Urinary bladder (tissue), 4 donors: ENCODE results near the gene PRKCH. TPM values are rescaled to one million over a fixed set of nuclear protein-coding genes. Genes with fewer than 3 reads are reported as not detected.

Source experiments
- DNase-seq: peaks from one replicate; pipeline ENCODE4 v3.0.0-alpha.2; 2015; ENCODE audit errors: extremely low spot score
- H3K27ac ChIP-seq: one replicate; pipeline ENCODE4 v1.5.1; 2013; ENCODE audit warnings: low read depth, mild to moderate bottlenecking, moderate library complexity
- H3K36me3 ChIP-seq: one replicate; pipeline ENCODE4 v1.6.1; 2013; ENCODE audit warnings: mild to moderate bottlenecking, moderate library complexity; ENCODE audit not compliant: insufficient read depth
- H3K4me1 ChIP-seq: one replicate; pipeline ENCODE4 v1.6.1; 2013; ENCODE audit warnings: mild to moderate bottlenecking, moderate library complexity; ENCODE audit not compliant: insufficient read depth
- H3K4me3 ChIP-seq: one replicate; pipeline ENCODE4 v1.5.1; 2013; ENCODE audit warnings: low read depth, low read length
- WGBS: extraction: QIAGEN DNeasy Blood & Tissue Kit; methylation state at CpG from one replicate; pipeline ENCODE4 v1.1.7; 2013; 5-methylcytosine and 5-hydroxymethylcytosine counted together
- polyA plus RNA-seq: library from polyadenylated mRNA; stranded (reverse); fragments of 200-250 nt; gene quantifications from one replicate; pipeline ENCODE4 v1.2.3, GENCODE V29; 2013
- total RNA-seq: library from RNA; depleted of rRNA; stranded (reverse); fragments of >200 nt; gene quantifications from one replicate; pipeline ENCODE4 v1.2.3, GENCODE V29; 2014
- donor health status: healthy with polysubstance abuse.
- donor health status: healthy.

PRKCH gene
- total and polyA plus RNA-seq, 2 donors = 13.3 to 53.6 TPM

DNA sequence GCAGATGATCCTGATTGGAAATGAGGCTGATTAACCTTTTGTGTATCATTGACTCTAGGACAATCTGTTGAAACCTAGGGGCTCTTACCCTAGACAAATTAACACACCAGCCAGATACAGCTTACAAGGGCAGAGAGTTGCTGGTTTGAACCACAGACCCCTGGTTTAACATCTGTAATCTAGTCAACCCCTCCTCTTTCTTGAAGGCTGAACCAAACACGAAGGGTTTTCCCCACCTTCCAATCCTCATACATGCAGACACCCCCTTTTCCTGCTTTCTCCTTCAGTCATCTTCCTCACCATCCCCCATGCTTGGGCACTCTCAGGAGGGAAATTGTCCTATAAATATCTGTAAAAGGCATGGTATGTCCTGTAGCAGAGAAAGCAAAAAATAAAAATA is 247.9 kb downstream of the PRKCH start:
- no peak overlapping the region for H3K27ac ChIP-seq
- WGBS = 91% methylated on average over 1 of the region's 1 CpG
- no peaks in the 10 kb centered on the region for H3K36me3 ChIP-seq
- no peaks in the 10 kb centered on the region for H3K4me1 ChIP-seq
- H3K4me3 ChIP-seq = no peak overlapping the region
- no peak for DNase-seq

DNA sequence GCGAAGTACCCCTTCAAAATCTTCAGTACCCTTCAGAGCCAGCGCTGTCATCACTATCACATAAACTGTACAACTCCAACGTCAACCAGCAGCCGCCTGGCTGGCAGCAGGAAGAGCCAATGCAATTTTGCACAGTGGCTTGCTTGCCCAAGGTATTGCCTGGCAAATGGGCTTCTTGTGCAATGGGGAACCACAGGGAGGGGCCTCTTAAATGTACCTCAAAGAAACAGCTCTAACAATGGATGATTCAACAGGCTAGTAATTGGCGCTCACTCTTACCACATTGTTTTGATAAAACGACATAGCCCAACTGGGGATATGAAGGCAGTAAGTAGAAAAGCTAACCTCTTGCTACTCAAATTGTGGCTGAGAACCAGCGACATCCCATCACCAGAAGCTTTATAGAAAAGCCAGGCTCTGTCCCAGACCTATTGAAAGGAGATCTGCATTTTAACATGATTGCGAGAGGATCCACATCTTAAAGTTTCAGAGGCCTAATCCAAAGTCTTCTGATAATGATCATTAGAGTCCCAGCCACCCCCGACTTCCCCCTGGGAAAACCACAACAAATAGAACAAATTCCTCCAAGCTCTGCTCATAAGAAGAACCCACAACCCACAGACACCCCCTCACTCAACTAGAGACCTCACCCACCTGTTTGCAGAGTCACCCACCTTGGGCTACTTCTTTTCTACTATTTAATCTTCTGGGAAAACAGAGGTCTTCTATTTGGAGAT is 248.6 kb downstream of the PRKCH start:
- 82% methylated on average over 9 of the region's 9 CpGs for WGBS
- Histone ChIP-seq H3K36me3 (no peaks in the 10 kb centered on the region), H3K4me3 (no peak overlapping the region), H3K4me1 (no peaks in the 10 kb centered on the region), H3K27ac (no peak overlapping the region)
- no peak for DNase-seq

DNA sequence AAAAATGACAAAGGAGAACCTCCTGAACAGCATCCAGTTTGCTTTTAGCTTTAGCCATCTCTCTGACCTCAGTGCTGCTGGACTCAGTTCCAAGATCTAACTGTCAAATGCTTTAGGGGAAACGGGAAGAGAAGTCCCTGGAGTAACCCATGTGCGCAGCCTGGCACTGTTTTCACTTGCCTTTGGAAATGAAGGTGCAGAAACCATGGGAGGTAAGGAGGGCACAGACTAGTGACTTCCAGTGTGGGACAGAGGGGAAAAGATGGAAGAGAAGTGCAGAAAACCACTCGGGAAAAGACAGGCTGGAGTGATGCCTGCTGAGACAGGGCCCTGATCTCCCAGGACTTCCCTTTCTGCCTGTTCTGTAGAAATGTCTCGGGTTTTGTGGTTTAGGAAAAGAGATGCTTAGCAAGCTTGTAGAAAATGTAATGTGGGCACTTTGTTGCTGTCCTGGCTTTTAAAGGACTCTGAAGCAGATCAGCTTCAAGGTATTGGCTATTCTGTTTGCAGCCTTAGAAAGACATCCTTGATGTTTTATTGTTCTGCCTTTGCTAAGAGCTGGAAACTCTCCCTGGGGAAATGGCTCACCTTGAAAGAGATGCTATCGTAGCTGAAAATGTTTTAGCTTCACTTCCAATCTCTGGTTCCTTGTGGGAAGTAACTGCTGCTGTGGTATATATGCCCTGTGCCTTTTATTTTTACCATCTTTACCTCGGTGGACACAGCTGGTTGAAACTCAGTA is 249.3 kb downstream of the PRKCH start:
- WGBS = 74% methylated on average over 6 of the region's 6 CpGs
- no peaks in the 10 kb centered on the region for H3K36me3 ChIP-seq
- H3K4me1 ChIP-seq = no peaks in the 10 kb centered on the region
- DNase-seq = no peak
- no peak overlapping the region for H3K27ac ChIP-seq
- no peak overlapping the region for H3K4me3 ChIP-seq

DNA sequence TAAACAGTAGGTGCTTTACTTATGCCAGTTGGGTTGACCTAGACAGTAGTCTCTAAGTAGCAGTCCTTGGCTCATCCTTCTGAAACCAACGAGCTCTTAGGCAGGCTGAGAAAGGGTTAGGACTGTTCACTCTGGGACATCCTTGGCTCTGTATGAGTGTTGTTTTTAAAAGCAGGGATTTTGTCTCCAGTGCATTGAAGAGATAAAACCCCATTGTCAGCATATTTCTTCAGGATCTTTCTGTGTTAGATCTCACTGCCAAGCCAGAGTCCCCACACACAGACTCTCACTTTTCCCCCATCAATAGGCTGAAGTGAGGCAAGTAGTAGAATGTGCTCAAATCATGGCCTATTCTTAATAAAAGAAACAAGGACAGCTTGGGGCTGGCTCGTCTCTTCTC is 250.5 kb downstream of the PRKCH start:
- no peak overlapping the region for H3K27ac ChIP-seq

DNA sequence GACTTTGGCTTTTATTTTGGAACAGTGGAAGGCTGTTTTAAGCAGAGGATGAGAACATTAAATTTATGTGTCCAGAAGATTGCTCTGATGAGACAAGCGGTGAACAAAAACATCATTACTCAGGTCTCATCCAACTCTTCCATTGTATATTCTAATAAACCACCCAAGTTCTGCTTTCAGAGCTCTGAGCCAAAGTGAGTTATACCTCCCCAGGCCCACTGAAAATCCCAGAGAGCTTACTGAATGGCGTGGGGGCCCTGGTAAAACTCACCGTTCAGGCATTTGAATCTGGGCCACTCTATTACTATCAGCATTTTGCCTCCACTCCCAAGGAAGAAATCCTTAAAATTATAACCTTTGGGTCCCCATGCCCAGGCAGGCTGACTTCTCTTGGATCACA is 251.9 kb downstream of the PRKCH start:
- Histone ChIP-seq H3K4me3 (no peak overlapping the region), H3K27ac (no peak overlapping the region), H3K4me1 (peaks cover 3% of the 10 kb centered on the region), H3K36me3 (no peaks in the 10 kb centered on the region)
- DNase-seq = no peak
- WGBS = 74% methylated on average over 3 of the region's 3 CpGs

More for the DNA sequence above, 250.5 kb downstream of the PRKCH start:
- Histone ChIP-seq H3K36me3 (no peaks in the 10 kb centered on the region), H3K4me3 (no peak overlapping the region), H3K4me1 (peaks cover under 1% of the 10 kb centered on the region)
- no peak for DNase-seq
- WGBS = 63% methylated on average over 2 of the region's 2 CpGs

DNA sequence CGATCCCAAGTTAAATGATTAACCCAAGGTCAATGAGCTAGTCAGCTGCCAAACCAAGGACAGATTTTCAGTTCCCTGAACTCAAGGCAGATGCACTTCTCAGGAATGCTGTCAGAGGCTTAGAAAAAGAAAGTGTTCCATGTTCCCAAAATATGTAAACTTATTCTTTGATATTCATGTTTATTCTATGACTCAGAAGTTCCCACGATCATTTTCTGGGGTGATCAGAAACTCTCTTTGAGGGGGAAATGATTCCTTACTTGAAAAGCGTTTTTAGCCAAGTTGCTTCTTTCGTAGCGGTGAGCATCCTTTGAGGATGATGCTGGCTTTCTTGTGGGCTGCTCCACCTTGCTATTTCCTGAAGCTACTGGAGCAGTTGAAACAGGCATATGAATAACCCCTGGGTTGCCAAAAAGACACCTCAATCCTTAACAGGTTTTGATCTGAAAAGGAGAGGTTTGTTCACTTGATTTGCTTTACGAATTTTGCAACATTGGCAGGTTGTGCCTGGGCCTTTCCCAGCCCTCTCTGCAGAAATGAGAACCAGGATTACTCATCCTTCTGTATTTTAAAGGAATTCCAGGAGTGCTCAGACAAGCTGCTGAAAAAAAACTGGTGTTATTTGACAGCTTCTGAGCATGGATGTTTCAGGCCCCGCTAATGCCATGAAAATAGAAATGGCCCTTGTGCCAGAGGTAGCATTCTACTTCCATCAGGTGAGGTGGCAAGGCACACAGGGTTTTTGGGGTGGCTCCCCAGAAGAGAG is 252.6 kb downstream of the PRKCH start:
- peaks cover 3% of the 10 kb centered on the region for H3K4me1 ChIP-seq
- no peak for DNase-seq
- no peak overlapping the region for H3K4me3 ChIP-seq
- no peaks in the 10 kb centered on the region for H3K36me3 ChIP-seq
- WGBS = 66% methylated on average over 7 of the region's 7 CpGs
- H3K27ac ChIP-seq = no peak overlapping the region

GRCh38 chr14:61574514-61574807 is 253.1 kb downstream of the PRKCH start:
- H3K36me3 ChIP-seq = no peaks in the 10 kb centered on the region
- DNase-seq = no peak
- H3K4me1 ChIP-seq = peaks cover 3% of the 10 kb centered on the region
- no peak overlapping the region for H3K4me3 ChIP-seq
- H3K27ac ChIP-seq = no peak overlapping the region
- WGBS = 93% methylated on average over 7 of the region's 7 CpGs

- Histone ChIP-seq H3K36me3 (no peaks in the 10 kb centered on the region), H3K27ac (no peak overlapping the region), H3K4me1 (peaks cover 3% of the 10 kb centered on the region), H3K4me3 (no peak overlapping the region)
- 94% methylated on average over 3 of the region's 3 CpGs for WGBS
- DNase-seq = no peak
Measured at GRCh38 chr14:61575126-61575525, 253.7 kb downstream of the PRKCH start.

DNA sequence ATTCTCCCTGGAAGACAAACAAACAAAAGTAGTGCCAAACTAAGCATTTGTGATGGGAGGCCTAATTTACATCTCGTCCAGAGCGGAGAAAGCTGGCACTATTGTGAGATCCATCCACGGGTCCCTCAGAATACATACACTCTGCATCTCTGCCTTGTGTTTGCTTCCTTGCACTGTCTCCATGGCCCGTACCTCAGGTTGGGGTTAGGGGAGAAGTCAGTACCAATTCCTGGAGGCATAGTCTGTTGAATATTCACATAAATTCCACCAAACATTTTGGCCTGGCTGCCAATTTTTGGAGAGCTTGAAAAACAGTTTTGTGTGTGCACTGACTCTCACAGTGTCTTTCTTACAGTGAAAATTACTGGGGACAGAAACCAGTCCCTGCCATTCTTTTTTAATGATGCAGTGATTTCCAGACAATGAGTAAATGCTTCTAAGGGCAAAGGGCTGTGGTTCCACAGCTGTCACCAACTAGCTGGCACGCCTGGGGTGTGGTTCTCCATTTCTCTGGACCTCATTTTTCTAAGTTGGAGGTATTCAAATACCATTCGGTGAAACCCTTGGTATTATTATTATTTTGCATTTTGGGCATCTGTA is 254.3 kb downstream of the PRKCH start:
- H3K4me3 ChIP-seq = no peak overlapping the region
- peaks cover 3% of the 10 kb centered on the region for H3K4me1 ChIP-seq
- no peak overlapping the region for H3K27ac ChIP-seq
- no peaks in the 10 kb centered on the region for H3K36me3 ChIP-seq
- 84% methylated on average over 6 of the region's 6 CpGs for WGBS
- DNase-seq = no peak

DNA sequence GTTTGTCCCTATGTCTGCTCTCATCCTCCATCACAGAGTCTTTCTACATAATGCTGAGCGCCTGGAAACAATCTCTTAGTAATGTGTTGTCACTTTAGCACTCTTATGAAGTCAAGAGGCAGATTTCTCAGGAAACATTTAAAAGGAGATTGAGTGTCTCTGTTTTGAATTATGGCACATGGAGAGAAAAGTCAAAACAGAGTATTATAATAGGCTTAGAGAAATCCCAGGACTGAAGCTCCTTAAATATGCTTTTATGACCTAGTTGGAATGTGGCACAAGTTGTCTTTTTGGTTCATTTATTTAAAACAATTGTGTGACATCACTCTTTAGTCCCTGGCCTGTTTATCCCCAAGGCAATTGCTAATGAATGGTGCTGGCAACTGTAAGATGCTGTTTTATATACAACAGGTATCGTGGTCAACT is 256.1 kb downstream of the PRKCH start:
- H3K27ac ChIP-seq = no peak overlapping the region
- H3K4me1 ChIP-seq = peaks cover 3% of the 10 kb centered on the region
- 73% methylated on average over 2 of the region's 2 CpGs for WGBS
- H3K4me3 ChIP-seq = no peak overlapping the region
- no peak for DNase-seq
- H3K36me3 ChIP-seq = no peaks in the 10 kb centered on the region

- no peak overlapping the region for H3K4me3 ChIP-seq
- DNase-seq = no peak
- no peaks in the 10 kb centered on the region for H3K36me3 ChIP-seq
- WGBS = 83% methylated on average over 2 of the region's 2 CpGs
- H3K27ac ChIP-seq = no peak overlapping the region
- peaks cover 3% of the 10 kb centered on the region for H3K4me1 ChIP-seq
Measured at GRCh38 chr14:61578745-61579144, 257.4 kb downstream of the PRKCH start.

GRCh38 chr14:61581340-61581739 is 260.0 kb downstream of the PRKCH start:
- 79% methylated on average over 1 of the region's 1 CpG for WGBS
- Histone ChIP-seq H3K4me1 (peaks cover 3% of the 10 kb centered on the region), H3K36me3 (no peaks in the 10 kb centered on the region), H3K27ac (no peak overlapping the region), H3K4me3 (no peak overlapping the region)
- no peak for DNase-seq

DNA sequence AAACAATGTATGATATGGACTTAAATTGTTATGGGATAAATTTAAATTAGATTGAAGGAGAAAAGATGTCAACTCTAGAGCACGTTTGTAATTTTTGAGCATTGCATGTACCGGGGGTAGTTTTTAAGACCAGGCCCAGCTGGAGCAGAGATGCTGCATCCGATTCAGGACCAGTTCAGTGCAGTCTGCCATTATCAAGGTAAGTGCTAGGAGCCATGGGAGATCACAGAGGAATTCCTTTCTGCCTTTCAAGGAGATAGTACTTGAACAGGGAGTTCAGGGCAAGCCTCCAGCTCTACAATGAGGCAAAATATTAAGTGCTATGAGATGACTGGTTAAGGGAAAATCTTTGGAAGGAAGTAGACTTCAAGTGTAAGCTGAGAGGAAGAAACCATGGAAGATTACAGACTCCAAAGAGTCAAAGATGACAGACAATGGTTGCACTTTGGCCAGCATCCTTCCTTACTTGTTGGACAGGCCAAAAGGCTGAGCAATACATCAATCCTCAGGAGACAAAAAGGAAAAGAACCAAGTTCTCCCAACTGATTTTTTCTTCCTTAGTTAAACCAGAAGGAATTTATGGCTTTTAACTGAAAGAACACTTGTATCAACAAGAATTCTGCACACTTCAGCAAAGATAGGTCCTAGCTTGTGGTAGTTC is 260.7 kb downstream of the PRKCH start:
- DNase-seq = no peak
- no peak overlapping the region for H3K27ac ChIP-seq
- 97% methylated on average over 3 of the region's 3 CpGs for WGBS
- no peaks in the 10 kb centered on the region for H3K36me3 ChIP-seq
- H3K4me3 ChIP-seq = no peak overlapping the region
- peaks cover under 1% of the 10 kb centered on the region for H3K4me1 ChIP-seq
